GM21528 (cell line): Measurements from ENCODE around the gene TOMM6.
"Not testable (repeated sequence)": the region's sequence is repeated elsewhere in the genome, so short reads cannot be mapped to it uniquely, and the experiment has no call there.

ENCODE experiments used
- ATAC-seq: cut with Tn5 transposase; IDR thresholded peaks from one replicate; pipeline ENCODE4 v1.9.1; 2021; ENCODE audit warnings: mild to moderate bottlenecking, moderate library complexity; ENCODE audit not compliant: unreplicated experiment, low FRiP score

TOMM6 gene

DNA sequence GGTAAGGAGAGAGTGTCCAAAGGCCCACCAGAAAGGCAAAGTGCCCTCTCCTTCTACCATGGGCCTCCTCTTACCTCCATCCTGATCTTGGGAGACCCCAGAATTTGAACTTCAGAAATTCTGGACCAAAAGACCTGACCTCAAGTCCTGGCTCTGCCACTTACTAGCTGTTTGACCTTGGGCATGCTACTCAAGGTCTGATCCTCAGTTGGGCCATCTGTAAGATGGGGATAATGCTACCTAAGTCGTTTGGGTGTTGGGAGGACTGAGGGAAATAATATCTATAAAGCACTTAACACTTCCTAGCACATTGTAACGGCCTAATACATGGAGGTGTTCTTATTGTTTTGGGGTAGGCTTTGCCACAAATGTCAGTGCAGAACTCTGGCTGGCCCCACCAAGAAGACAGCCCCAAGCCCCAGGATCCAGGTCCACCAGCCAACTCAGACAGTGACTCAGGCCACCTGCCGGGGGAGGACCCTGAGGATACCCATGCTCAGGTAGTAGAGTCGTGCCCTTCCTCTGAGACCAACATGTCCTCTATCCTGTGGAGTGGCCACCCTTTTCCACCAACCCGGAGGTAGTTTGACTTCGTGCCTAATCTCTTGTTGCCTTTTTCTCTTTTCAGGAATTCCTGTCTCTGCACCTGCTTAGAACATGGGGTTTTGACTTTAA lies 4.3 kb upstream of the TOMM6 start:
- ATAC-seq, result no peak

GRCh38 chr6:41784581-41785171 lies 2.8 kb upstream of the TOMM6 start:
- no peak for ATAC-seq

- no peak for ATAC-seq
Observed at GRCh38 chr6:41785254-41785653, 2.2 kb upstream of the TOMM6 start.

DNA sequence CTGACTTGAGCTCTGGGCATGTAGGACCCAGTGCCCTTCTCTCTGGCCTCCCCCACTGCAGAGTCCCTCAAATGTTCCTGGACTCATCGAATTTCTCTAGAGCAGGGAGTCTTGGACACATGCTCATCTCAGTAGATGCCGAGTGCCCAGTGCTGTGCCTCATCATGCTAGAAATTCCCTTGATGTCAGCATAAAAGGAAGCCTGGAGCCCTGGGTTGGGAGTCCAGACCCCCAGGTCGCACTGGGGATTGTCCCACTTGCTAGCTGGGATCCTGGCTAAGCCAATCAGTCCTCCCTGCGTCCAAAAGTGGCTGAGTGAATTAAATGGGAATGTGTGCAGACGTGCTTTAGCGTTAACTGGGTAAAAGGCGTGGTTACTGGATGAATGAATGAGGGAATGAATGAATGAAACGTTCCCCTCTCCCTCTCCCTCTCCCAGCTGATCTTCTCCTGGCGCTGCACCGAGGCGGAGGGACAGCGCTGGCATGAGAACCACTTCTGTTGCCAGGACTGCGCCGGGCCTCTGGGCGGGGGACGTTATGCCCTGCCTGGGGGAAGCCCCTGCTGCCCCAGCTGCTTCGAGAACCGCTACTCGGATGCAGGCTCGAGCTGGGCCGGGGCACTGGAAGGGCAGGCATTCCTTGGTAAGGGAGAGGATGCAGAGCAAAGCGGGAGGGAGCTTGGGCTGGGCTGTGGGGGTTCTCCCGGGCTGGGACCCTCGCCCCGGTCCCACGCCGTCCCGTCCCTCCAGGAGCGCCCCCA lies 1.6 kb upstream of the TOMM6 start:
- ATAC-seq, result no peak

GRCh38 chr6:41786451-41787218 lies 859 bp upstream of the TOMM6 start:
- ATAC-seq, result peak; percentile 53

GRCh38 chr6:41789390-41789724 lies 1.9 kb downstream of the TOMM6 start:
- no peak for ATAC-seq

- no peak for ATAC-seq
Observed at GRCh38 chr6:41790045-41790444, 2.6 kb downstream of the TOMM6 start.

DNA sequence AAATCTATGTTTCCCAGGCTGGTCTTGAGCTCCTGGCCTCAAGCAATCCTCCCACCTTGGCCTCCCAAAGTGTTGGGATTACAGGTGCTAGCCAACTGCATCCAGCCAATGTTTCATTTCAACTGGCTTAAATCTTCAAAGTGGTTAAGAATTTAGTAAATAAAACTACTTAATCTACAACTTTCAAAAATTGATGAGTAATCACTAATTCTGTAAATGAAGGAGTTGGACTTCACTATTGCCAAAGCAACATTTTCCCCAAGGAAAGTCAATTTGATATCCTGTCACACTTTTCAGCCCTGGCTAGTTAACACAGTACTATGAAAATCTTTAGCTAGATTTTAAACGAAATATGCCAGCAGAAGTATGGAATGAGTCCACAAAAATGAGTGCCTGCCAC lies 3.8 kb downstream of the TOMM6 start:
- no peak for ATAC-seq

DNA sequence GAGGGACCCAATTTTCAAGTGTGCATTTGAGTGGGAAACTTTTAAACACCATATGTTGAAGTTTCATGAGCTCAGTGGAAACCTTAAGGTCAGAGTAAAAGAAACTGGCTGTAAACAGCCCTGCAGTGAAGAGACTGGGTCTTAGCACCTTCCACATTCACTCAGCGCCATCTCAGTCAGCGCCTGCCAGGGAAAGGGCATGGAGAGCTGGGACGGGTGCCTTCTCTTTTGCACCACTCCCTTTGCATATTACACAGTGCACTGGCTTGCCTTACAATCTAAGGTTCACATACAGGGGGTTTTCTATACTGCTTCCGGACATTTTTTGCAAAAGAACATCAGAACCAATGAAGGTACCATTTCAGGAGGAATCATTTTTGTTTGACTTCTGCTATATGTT lies 4.5 kb downstream of the TOMM6 start:
- ATAC-seq, result no peak

- ATAC-seq, result no peak
Observed at GRCh38 chr6:41796474-41796873, 9.0 kb downstream of the TOMM6 start.

GRCh38 chr6:41798901-41799558 lies 11.5 kb downstream of the TOMM6 start:
- ATAC-seq, result no peak

DNA sequence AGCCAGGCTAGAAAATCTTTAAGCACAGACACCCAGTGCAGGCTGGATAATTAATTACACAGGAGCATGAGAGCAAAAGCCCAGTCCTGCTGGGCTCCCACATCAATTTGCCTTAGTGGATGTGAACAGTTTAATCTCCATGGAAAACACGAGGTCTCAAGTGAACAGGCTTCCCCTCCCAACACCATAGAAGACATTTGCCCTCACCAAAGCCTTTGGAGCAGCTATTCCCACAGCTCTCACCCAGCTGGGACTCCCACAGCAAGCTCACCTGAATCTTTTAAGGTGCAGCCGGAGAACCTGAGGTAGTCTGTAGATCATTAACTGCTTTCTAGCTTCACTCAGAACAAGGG lies 12.0 kb downstream of the TOMM6 start:
- ATAC-seq, result no peak

DNA sequence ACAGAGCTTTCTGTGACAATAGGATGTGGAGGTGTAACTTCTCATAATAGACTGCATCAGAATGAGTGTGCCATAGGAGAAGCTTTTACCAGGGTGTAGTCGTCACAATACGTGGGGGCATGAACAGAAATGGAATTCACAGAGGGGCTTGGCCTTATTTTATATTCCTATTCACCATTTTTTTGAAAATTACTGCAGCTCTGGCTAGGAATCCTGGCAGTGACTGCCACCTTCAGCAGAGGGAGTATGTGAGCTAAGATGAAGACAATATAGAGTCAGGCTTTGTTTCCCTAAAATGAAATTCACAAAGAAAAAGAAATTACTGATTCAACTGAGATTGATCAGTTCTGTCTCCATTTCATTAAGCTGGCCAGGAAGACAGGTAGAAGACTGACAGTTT lies 13.9 kb downstream of the TOMM6 start:
- ATAC-seq, result no peak

DNA sequence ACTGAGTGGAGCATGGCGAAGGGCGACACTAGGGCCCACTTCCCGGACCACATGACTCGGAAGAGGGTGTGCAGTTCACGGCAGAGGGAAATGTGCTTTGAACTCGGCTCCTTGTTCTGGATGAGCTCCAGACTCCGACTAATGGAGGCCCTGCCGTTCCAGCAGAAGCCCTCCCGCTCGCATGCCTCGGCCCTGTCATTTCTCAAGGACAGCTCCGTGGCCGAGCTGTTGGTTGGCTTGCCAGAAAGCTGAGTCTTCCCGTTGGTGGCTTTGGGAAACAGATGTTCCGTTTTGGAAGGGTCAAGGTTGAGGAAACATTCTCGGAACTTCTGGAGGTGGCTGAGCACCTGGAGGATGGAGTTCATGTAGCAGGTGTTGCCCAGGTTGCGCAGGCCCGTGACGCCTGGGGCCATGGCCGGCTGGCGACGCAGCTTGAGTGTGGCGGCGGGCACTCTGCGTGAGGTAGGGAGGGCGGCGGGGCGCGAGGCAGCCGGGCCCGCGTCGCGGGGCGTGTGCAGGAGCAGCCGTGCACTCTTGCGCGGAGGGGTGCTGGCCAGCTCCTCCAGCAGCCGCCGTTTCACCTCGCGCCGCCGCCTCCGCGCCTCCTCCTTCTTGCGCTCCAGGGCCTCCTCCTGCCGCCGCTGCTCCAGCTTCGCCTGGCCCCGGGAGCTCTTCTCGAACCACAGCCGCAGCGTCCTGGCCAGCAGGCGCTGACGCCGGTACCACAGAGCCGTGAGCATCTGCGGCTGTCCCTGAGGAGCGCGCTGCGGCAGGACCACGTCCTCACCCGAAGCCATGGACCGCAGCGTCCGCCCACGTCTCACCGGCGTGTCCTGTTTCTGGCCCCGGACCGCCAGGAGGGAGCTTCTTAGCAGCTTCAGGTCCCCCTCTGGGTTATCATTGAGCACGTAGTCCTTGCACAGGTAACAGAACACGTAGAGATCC lies 18.6 kb downstream of the TOMM6 start:
- ATAC-seq, result no peak

- ATAC-seq, result no peak
Observed at GRCh38 chr6:41811095-41811494, 23.6 kb downstream of the TOMM6 start.

GRCh38 chr6:41811946-41812345 lies 24.5 kb downstream of the TOMM6 start:
- not testable (repeated sequence) for ATAC-seq

GRCh38 chr6:41813469-41813868 lies 26.0 kb downstream of the TOMM6 start:
- no peak for ATAC-seq

- ATAC-seq, result no peak
Observed at GRCh38 chr6:41813956-41814355, 26.5 kb downstream of the TOMM6 start.

GRCh38 chr6:41814629-41815028 lies 27.1 kb downstream of the TOMM6 start:
- no peak for ATAC-seq

- no peak for ATAC-seq
Observed at GRCh38 chr6:41815587-41815986, 28.1 kb downstream of the TOMM6 start.
